Globus pallidus (tissue), 1 donor: Measurements from ENCODE around the gene MMP3.
A peak's percentile ranks its signal among the peaks of the same experiment; 100 is the strongest.
"Not testable (repeated sequence)": the region's sequence is repeated elsewhere in the genome, so short reads cannot be mapped to it uniquely, and the experiment has no call there.

Source experiments
- DNase-seq: peaks from one replicate; pipeline ENCODE4 v3.0.0-alpha.2; 2015; ENCODE audit warnings: low spot score

MMP3 gene

DNA sequence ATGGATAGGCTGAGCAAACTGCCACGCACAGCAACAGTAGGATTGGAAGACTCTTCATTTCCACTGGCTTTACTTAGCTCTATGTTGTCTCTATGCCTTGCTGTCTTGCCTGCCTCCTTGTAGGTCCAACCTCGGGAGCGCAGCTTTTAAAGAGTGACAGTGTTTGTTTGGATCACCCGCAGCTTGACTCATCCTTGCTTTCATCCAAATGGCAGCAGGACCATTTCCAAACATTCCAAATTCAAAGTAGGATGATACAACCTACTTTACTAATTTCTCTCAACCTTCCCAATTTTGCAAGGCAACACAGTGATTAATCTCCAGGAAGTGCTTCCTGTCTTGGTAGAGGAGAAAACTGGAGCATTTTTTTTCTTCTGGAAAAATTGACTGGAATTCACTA is at the start of gene MMP3:
MMP3 (minus strand) TSS at position 121 of the 400 bp plus-strand sequence; CDS start at position 58, 63 bp downstream.
- no peak for DNase-seq

DNA sequence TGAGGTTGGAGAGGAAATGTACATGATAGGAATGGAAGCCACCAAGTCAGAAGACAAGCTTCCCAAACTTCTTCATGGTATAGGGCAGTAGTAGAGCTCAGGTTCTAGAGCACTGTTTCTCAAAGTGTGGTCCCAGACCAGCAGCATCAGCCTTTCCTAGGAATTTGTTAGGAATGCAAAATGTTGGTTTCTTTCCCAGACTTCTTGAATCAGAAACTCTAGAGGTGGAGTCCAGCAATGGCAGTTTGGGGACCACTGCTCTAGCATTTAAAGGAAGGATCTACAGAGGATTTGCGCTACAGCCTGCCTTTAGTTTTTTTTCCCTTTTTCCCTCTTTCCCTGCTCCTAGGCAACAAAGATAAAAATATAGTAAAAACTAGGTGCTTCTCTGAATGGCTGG is 48.3 kb upstream of the MMP3 start:
- no peak for DNase-seq

DNA sequence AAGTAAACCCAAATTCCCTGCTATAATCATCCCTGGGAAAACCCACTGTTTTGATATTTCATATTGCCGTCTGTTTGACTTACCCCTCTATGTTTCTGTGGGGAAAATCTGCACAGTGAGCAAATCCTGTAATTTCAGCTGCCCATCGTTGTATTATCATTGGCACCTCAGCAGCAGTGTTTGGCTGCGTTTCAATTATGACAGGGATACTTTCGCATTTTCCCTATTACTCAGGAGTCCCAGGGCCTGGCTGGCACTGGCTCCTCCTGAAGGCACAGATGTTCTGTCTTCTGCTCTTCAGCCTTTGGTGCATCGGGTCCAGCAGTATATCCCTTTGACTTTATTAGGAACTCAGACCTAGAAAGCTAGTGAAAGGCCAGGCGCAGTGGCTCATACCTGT is 43.6 kb upstream of the MMP3 start:
- no peak for DNase-seq

DNA sequence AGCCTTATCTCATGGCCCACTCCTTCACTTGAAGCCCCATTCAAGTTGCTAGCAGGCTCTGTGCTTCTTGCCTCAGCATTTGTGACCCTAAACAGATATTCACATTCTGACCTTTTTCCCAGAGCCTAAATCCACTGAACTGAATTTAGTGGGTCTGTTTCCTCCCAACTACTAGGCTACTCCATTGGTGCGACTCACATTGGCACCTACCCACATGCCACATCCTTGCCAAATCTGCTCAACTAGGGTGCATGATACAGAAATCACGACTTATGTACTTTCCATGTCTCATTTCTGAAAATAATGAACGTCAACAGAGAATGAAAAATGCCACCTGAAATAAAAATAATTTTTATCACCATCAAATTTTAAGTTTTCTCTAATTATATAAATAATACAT is 39.7 kb upstream of the MMP3 start:
- no peak for DNase-seq

DNA sequence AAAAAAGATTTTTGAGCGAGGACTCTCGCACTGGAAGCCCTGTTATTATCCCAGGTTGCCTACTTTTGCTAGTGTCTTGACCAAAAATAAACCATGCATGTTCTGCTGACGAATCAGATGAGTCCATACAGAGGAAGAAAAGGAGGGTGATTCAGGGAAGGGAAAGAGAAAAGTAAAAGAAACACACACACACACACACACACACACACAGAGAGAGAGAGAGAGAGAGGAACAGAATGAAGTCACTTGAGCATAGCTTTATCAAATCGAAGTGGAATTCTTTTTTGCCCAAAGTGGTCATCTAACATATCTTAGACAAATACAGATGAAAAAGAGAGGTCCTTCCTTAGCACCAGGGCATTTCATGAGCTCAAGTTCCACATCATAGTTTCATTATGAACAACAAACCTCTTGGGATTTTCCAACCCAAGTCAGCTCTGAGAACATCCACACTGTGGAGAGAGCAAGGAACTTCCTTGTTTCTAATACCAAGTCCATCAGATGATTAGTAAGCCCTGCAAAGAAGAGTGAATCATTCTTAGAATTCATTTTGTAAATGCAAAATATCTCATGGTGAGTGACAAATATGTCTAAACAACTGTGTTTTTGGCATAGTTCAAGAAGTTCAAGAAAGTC is 39.1 kb upstream of the MMP3 start:
- peak; percentile 52 for DNase-seq

DNA sequence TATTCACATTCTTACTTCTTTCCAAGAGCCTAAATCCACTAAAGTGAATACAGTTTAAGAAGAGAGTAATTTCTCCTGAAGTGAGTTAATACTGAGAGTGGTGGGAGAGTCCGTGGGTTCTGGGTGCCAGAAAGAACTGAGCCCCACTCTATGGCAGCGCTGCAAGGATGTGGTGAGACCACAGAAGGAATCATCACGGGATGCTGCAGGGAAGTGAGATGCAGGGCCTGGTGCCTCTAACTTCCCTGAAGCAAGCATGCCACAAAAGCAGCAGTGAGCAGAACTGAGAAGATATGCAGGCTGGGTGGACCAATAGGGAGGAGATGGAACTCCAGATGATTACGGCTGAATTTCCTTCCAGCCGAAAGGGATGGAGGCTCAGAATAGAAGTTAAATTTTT is 36.4 kb upstream of the MMP3 start:
- DNase-seq, result peak; percentile 12

DNA sequence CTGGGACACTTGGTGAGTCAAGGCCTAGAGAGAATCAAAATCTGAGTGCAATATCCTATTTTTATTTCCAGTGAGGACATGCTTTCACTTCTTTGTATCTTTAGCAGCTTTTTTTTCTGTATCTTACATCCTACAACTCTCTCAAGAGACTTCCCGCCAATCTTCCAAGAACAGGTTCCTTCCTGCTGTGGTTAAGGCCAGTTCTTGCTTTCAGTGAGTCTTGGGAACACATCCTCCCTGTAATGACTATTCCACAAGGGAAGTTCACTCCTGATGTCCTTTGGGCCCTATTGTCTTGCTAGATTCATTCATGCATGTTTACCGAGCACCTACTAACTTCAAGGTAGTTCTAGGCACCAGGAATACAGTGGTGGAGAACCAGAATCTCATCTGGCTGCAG is 35.2 kb upstream of the MMP3 start:
- DNase-seq, result no peak

DNA sequence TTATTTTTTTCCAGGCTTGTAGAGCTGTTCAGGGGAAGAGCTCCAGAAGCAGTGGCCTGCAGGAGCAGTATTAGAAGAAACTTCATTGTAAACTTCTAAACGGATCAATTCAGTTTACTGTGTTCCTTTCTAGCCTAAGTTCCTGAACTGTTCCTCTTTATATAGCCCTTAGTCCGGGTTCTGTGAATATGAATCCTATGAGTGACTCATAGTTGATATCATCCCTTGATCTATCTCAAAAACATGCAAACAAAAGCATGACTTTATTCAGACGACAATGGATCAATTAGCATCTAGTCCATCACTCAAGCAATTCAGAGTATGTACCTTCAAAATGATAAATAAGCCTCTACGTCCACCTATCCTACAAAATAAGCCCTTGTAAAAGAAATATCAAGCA is 31.4 kb upstream of the MMP3 start, which contains the start of gene MMP12:
MMP12 (minus strand) TSS at position 131 of the 400 bp plus-strand sequence; CDS start at position 86, 45 bp downstream.
- DNase-seq, result no peak

DNA sequence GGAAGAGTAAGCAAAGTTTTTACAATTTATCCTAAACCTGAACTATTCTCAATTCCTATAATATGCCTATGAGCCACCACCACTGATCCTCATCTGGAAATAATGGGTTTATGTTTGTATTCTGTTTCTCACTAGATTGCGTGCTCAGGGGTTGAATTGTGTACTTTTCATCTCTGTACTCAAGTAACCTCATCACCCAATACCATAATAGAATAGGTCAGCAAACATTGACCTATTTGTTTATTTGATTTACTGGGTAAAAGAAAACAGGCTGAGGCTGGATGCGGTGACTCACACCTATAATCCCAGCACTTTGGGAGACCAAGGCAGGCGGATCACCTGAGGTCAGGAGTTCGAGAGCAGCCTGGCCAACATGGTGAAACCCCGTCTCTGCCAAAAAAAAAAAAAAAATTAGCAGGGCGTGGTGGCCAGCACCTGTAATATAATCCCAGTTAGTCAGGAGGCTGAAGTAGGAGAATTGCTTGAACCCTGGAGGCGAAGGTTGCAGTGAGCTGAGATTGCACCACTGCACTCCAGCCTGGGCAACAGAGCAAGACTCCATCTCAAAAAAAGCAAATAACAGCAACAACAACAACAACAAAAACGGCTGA is 26.1 kb upstream of the MMP3 start:
- not testable (repeated sequence) for DNase-seq

DNA sequence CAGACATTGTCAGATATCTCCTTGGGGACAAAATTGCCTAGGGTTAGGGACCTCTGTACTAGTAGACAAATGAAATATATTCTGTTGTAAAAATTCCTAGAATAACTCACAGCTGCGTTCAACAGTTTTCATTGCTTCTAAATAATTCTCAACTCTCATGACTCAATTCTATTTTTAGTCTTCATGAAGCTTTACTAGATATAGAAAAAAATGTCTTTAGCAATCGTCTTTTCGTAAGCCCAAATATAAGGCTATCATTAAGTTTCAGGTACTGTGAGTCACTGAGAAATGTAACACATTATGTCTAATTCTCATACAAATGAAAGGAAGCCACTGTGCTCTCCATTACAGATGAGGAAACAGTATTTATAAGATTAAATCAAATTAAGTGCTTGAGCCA is 24.9 kb upstream of the MMP3 start:
- no peak for DNase-seq

DNA sequence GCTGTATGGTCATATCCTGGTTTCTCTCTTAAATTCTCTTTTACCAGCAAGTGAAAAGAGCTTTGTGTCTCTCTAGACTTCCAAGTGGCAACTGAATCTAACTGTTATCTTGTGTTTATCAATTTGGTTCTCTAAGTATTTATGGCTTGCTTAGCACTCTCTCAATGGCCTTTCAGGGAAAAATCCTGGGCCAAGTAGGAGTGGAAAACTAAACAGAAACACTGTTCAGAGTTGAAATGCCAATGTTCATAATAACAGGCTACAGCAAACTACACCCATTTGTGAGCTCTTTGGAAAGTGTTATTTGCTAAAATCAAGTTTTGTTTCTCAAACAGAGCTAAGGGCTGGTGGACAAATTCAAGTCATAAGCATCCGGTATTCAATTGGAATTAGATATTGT is 21.3 kb upstream of the MMP3 start:
- no peak for DNase-seq

DNA sequence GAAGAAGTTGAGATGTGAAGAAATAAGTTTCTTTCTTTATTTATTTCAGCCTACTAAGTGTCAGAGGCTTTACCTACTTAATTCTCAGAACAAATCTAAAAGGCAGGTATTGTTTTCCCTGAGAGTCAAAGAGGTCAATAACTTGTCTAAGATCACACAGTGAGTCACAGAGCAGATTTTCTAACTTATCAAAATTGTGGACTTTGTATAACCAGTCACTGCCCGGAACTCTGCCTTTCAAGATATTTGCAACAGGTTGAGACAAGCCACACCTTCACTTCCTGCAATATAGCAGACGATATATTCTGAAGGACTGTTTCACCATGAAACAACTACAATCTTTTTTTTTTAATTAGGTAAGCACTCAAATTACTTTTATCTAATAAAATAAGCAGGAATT is 10.5 kb upstream of the MMP3 start:
- DNase-seq, result no peak

DNA sequence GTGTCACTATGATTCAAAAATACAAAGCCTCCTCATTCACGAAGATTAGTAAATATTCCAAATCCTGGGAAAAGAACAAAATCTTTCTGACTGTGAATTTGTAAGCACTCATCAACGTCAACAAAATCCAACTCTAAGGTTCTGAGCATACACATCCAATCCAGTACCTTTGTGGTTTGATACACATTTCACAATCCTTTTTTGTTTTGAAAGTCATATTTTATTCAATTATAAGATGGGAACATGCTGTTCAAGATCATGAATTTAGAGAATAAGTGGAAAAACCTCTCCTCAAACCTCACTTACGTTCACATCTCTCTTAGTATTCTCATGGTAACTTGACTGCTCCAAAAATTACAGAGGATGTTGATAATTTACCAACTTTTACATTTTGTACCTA is 9.6 kb upstream of the MMP3 start:
- DNase-seq, result no peak

DNA sequence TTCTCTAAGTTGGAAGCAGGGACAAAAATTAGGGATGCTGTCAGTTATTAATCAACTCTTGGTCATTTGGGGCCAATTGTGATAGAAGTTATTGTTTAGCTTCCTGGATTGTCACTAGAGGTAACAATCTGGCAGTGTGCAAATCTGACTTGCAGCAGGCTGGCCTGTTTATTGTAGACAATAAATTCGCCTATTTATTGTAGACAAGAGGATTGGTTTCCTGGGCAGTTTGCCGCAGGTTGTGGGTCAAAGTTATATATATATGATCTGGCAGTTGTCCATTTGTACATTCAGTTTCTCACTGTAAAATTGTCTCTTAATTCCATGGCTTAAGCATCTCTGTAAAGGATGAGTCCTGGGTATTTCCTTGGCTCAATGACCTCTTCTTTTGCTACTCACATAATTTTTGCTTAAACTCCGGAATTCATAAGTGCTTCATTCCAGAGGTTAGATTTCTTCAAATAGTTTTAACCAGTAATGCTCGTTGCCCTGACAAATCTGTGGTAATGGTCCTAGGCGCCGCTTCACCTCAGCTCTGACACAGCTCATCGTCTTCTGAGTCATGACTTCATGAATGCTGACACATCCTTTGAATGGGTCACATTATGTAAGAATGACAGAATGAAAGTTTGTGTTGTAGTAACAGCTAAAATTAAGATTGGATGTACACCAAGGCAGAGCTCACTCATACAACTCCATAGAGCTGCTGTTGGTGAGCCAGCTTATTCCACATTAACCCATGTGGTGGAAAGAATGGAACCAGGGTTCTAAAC is 7.8 kb upstream of the MMP3 start:
- no peak for DNase-seq

DNA sequence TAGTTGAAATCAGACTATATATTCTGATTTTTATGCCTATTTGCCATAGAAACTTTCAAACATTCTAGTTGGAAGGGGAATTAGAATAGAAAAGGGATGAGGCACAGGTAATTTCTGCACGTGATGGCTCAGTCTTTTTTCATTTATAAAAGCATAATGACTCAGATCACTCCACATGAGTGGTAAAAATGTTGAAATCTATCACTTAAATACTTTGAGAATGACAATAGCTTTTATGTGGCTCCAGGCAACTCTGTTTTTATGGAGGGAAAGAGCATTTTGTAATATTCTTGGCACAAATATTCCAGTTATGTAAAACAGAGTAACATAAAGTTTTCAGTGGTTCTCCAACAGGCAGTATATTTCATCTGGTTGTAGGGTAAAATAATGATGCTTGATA is 5.9 kb upstream of the MMP3 start:
- DNase-seq, result no peak

DNA sequence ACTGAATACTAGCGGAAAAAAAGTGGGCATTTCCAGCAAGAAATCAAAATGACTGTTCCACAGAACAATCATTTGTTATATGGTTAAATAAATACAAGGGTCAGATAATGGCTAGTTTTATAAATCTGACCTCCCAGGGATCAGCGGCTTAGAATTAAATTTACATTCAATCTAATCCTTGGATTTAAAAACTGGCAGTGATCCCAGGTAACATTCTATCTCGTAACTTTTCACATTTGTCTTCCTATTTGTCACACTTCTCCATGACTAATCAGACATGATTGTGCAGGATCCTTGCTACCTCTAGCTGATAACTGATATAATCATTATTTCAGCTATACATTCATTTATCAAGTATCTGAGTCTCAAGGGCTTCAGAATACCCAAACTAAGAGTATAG is 2.9 kb upstream of the MMP3 start:
- DNase-seq, result no peak

DNA sequence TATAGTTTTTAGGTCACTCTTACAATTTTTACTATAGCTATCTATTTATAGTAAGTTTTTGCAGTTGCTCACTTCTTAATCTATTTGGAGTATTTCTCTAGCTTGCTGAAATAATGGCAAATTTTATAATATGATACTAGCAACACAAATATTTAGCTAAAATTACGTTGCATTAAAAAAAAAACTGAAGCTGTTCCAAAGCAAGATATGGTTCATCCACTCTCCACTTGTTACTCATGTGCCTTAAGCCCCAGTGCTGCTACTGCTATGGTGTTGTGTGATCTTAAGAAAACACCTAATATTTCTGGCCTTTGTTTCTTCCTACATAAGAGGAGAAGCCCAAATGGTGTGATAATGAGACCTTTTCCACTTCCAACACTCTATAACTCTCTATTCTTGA is 479 bp downstream of the MMP3 start:
- DNase-seq, result no peak

DNA sequence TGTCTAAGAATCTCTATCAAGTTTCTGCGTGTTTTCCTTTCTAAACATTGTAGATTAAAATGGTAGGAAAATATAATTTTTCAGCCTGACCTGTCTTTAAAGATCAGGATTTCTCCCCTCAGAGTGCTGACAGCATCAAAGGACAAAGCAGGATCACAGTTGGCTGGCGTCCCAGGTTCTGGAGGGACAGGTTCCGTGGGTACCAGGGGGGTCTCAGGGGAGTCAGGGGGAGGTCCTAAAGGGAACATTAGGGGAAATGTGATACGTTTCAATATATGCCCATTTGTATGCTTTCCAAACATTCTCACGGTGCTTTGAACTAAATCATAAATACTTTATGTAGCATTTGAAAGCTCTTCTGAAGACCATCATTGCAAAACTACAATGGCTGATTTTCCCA is 3.4 kb downstream of the MMP3 start:
- no peak for DNase-seq

DNA sequence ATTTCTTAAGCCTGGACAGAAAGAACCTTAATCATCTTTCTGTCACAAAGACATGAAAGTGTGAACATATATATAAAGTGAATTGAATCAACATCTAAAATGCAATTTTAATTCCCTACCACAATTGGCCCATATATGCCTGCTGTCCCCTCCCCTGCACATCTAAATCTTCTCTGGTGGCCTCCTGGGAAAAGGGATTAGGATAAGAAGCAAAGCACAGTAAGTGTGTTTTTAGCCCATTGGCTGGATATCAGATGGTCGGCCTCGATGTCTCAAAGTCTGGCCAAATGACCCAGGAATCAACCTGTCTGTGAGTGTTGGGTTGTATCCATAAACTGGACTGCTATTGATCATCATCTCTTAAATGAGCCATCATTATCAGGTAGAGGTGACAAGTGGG is 5.8 kb downstream of the MMP3 start:
- no peak for DNase-seq

DNA sequence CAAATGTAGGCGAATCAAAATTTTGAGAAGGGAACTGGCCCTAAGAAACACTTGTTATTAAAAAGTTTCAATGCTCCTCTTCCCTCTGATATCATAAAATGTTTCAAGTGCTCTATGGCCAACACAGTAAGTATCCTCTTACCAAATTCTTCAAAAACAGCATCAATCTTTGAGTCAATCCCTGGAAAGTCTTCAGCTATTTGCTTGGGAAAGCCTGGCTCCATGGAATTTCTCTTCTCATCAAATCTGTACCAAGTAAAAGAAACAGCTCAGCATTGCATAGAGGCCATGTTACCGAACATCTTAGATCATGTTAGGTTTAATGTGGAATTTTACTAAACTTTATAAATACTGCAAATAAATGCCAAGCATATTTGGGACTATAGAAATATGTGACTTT is 6.3 kb downstream of the MMP3 start:
- DNase-seq, result no peak

DNA sequence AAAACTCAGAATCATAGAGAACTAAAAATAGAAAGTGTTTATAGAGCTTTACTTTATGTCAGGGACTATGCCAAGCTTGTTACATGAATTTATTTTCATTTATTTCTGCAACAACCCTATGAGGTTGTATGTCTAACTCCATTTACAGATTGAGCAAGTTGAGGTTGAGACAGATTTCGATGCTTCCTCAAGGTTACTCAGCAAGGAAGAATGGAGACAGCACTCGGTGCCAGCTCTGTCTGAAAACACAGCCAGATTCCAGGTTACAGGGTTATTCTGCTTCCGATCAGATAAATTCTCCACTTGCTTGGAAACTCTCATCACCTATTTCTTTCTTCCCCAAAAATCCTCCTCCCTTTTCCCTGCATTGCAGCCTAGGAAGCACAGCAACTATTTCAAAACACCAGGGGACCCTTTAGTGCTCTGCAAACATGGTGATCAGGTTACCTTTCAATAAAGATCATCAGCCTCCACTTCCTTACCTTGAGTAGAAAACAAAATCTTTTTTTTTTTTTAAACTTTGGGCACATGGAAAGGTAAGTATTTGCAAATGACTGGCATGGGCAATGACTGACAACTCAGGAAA is 7.0 kb downstream of the MMP3 start:
- no peak for DNase-seq

DNA sequence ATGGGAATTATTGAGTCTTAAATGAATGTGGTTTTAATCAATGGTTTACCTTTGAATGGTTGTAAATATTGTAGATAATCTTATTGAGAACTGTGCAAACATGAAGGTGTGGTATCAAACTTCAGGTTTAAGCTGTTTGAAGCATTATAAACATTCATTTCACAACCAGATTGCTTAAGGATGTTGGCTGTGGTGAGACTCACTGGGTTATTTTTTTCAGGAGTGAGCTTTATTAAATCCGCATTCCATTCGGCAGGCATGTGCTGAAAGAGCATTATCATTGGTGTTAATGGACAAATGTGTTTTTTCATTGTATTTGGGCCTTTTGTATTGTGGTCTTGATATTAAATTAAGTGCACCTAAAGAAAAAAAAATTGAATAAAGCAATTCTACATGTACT is 9.7 kb downstream of the MMP3 start:
- no peak for DNase-seq

DNA sequence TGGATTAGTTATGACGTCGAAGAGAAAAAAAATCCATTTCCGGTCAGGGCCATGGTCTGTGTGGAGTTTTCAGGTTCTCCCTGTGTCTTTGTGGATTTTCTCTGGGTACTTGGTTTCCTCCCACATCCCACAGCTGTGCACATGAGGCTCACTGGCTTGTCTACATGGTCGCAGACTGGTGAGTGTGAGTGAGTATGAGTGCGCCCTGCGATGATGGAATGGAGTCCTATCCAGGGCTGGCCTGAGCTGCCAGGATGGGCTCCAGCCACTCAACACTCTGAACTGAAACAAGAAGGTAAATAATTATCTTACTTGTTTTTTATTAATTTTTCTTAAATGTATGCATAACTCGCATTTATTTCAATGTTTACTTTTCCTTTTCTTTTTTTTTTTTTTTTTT is 10.8 kb downstream of the MMP3 start:
- no peak for DNase-seq
